ENCODE results near the gene RAD51B.

RAD51B gene

GRCh38 chr14:68375376-68375775 lies 555.8 kb downstream of the RAD51B start:
- Histone ChIP-seq H3K27ac (no peak overlapping the region), H3K9ac (ENCODE audit: insufficient read length) (no peak overlapping the region), H3K9me3 (ENCODE audit: low read depth, low read length) (no peaks in the 10 kb centered on the region), H3K36me3 (ENCODE audit: insufficient read depth, low read length) (no peaks in the 10 kb centered on the region), H3K4me3 (no peak overlapping the region)
- TF ChIP-seq EZH2 (IDR thresholded peaks at IDR 0.05) (no peak), POLR2AphosphoS5 (IDR thresholded peaks at IDR 0.05; ENCODE audit: borderline replicate concordance, low read depth, low read length) (no peak), FOXP2 (optimal IDR thresholded peaks at IDR 0.05; ENCODE audit: control extremely low read depth, extremely low read length, insufficient read depth) (no peak)
- DNase-seq (ENCODE audit: low read depth, low spot score) = no peak

- Histone ChIP-seq H3K4me3 (no peak overlapping the region), H3K9me3 (ENCODE audit: low read depth, low read length) (no peaks in the 10 kb centered on the region), H3K9ac (ENCODE audit: insufficient read length) (no peak overlapping the region), H3K27ac (no peak overlapping the region), H3K36me3 (ENCODE audit: insufficient read depth, low read length) (no peaks in the 10 kb centered on the region)
- TF ChIP-seq POLR2AphosphoS5 (IDR thresholded peaks at IDR 0.05; ENCODE audit: borderline replicate concordance, low read depth, low read length) (no peak), FOXP2 (optimal IDR thresholded peaks at IDR 0.05; ENCODE audit: control extremely low read depth, extremely low read length, insufficient read depth) (no peak), EZH2 (IDR thresholded peaks at IDR 0.05) (no peak)
- DNase-seq (ENCODE audit: low read depth, low spot score) = no peak
Measured at GRCh38 chr14:68376067-68376779, 556.6 kb downstream of the RAD51B start.

- no peak overlapping the region for H3K9ac ChIP-seq (ENCODE audit: insufficient read length)
- TF ChIP-seq FOXP2 (optimal IDR thresholded peaks at IDR 0.05; ENCODE audit: control extremely low read depth, extremely low read length, insufficient read depth) (no peak), EZH2 (IDR thresholded peaks at IDR 0.05) (no peak), POLR2AphosphoS5 (IDR thresholded peaks at IDR 0.05; ENCODE audit: borderline replicate concordance, low read depth, low read length) (no peak)
Measured at GRCh38 chr14:68377006-68377405, 557.4 kb downstream of the RAD51B start.

GRCh38 chr14:68377459-68377858 lies 557.9 kb downstream of the RAD51B start:
- H3K9ac ChIP-seq (ENCODE audit: insufficient read length) = no peak overlapping the region
- no peak for DNase-seq (ENCODE audit: low read depth, low spot score)

More at GRCh38 chr14:68377006-68377405, 557.4 kb downstream of the RAD51B start:
- no peak for DNase-seq (ENCODE audit: low read depth, low spot score)
- Histone ChIP-seq H3K9me3 (ENCODE audit: low read depth, low read length) (no peaks in the 10 kb centered on the region), H3K27ac (no peak overlapping the region), H3K36me3 (ENCODE audit: insufficient read depth, low read length) (no peaks in the 10 kb centered on the region), H3K4me3 (no peak overlapping the region)

GRCh38 chr14:68379510-68380328 lies 560.1 kb downstream of the RAD51B start:
- Histone ChIP-seq H3K9me3 (ENCODE audit: low read depth, low read length) (no peaks in the 10 kb centered on the region), H3K9ac (ENCODE audit: insufficient read length) (no peak overlapping the region), H3K36me3 (ENCODE audit: insufficient read depth, low read length) (no peaks in the 10 kb centered on the region), H3K4me3 (no peak overlapping the region), H3K27ac (no peak overlapping the region)
- DNase-seq (ENCODE audit: low read depth, low spot score) = no peak
- TF ChIP-seq FOXP2 (optimal IDR thresholded peaks at IDR 0.05; ENCODE audit: control extremely low read depth, extremely low read length, insufficient read depth) (no peak), POLR2AphosphoS5 (IDR thresholded peaks at IDR 0.05; ENCODE audit: borderline replicate concordance, low read depth, low read length) (no peak), EZH2 (IDR thresholded peaks at IDR 0.05) (no peak)

More at GRCh38 chr14:68377459-68377858, 557.9 kb downstream of the RAD51B start:
- Histone ChIP-seq H3K4me3 (no peak overlapping the region; the same call in 1 of the 2 replicates), H3K27ac (peak overlapping the region; percentile 52; the same call in 1 of the 2 replicates), H3K36me3 (ENCODE audit: insufficient read depth, low read length) (no peaks in the 10 kb centered on the region), H3K9me3 (ENCODE audit: low read depth, low read length) (no peaks in the 10 kb centered on the region)
- TF ChIP-seq POLR2AphosphoS5 (IDR thresholded peaks at IDR 0.05; ENCODE audit: borderline replicate concordance, low read depth, low read length) (no peak), EZH2 (IDR thresholded peaks at IDR 0.05) (no peak), FOXP2 (optimal IDR thresholded peaks at IDR 0.05; ENCODE audit: control extremely low read depth, extremely low read length, insufficient read depth) (no peak)

GRCh38 chr14:68380329-68380741 lies 560.8 kb downstream of the RAD51B start:
- TF ChIP-seq POLR2AphosphoS5 (IDR thresholded peaks at IDR 0.05; ENCODE audit: borderline replicate concordance, low read depth, low read length) (no peak), FOXP2 (optimal IDR thresholded peaks at IDR 0.05; ENCODE audit: control extremely low read depth, extremely low read length, insufficient read depth) (no peak), EZH2 (IDR thresholded peaks at IDR 0.05) (no peak)
- Histone ChIP-seq H3K9ac (ENCODE audit: insufficient read length) (no peak overlapping the region), H3K36me3 (ENCODE audit: insufficient read depth, low read length) (no peaks in the 10 kb centered on the region), H3K9me3 (ENCODE audit: low read depth, low read length) (no peaks in the 10 kb centered on the region), H3K4me3 (no peak overlapping the region), H3K27ac (no peak overlapping the region)
- DNase-seq (ENCODE audit: low read depth, low spot score) = no peak

- H3K36me3 ChIP-seq (ENCODE audit: insufficient read depth, low read length) = no peaks in the 10 kb centered on the region
- H3K9ac ChIP-seq (ENCODE audit: insufficient read length) = no peak overlapping the region
- no peak overlapping the region for H3K27ac ChIP-seq
- TF ChIP-seq POLR2AphosphoS5 (IDR thresholded peaks at IDR 0.05; ENCODE audit: borderline replicate concordance, low read depth, low read length) (no peak), FOXP2 (optimal IDR thresholded peaks at IDR 0.05; ENCODE audit: control extremely low read depth, extremely low read length, insufficient read depth) (no peak), EZH2 (IDR thresholded peaks at IDR 0.05) (no peak)
- DNase-seq (ENCODE audit: low read depth, low spot score) = no peak
- H3K9me3 ChIP-seq (ENCODE audit: low read depth, low read length) = no peaks in the 10 kb centered on the region
- no peak overlapping the region for H3K4me3 ChIP-seq
Measured at GRCh38 chr14:68384335-68384734, 564.8 kb downstream of the RAD51B start.

- Histone ChIP-seq H3K27ac (no peak overlapping the region), H3K9ac (ENCODE audit: insufficient read length) (no peak overlapping the region), H3K36me3 (ENCODE audit: insufficient read depth, low read length) (no peaks in the 10 kb centered on the region), H3K9me3 (ENCODE audit: low read depth, low read length) (no peaks in the 10 kb centered on the region), H3K4me3 (no peak overlapping the region)
- TF ChIP-seq POLR2AphosphoS5 (IDR thresholded peaks at IDR 0.05; ENCODE audit: borderline replicate concordance, low read depth, low read length) (no peak), EZH2 (IDR thresholded peaks at IDR 0.05) (no peak), FOXP2 (optimal IDR thresholded peaks at IDR 0.05; ENCODE audit: control extremely low read depth, extremely low read length, insufficient read depth) (no peak)
- DNase-seq (ENCODE audit: low read depth, low spot score) = no peak
Measured at GRCh38 chr14:68384881-68385280, 565.3 kb downstream of the RAD51B start.
